SK-N-SH (cell line): ENCODE measurements around the gene PHPT1.

Experiments used
- CHD2 ChIP-seq: fragments of 150-350 bp; IDR thresholded peaks from 2 replicates; pipeline ENCODE4 v1.6.1; 2018; ENCODE audit warnings: low read length; ENCODE audit not compliant: partially characterized antibody
- CTCF ChIP-seq: fragments of 200-600 bp; sonication (generic); IDR thresholded peaks from 2 replicates; pipeline ENCODE4 v1.6.1; 2017; ENCODE audit warnings: antibody characterized with exemption, mild to moderate bottlenecking, moderate library complexity
- GABPA ChIP-seq: IDR thresholded peaks from 2 replicates; pipeline ENCODE4 v1.4.0; 2012; ENCODE audit warnings: low read depth, mild to moderate bottlenecking
- POLR2AphosphoS5 ChIP-seq: IDR thresholded peaks from 2 replicates; pipeline ENCODE4 v1.6.1; 2012; ENCODE audit warnings: low read depth, low read length
- REST ChIP-seq: IDR thresholded peaks from 2 replicates; pipeline ENCODE4 v1.6.1; 2012; ENCODE audit warnings: mild to moderate bottlenecking, low read depth, low read length, moderate library complexity
- TAF1 ChIP-seq: IDR thresholded peaks from 2 replicates; pipeline ENCODE4 v1.6.1; 2012; ENCODE audit warnings: low read depth, mild to moderate bottlenecking, low read length, moderate library complexity, borderline replicate concordance
- USF2 ChIP-seq: fragments of 150-350 bp; IDR thresholded peaks from 2 replicates; pipeline ENCODE4 v1.6.1; 2017; ENCODE audit warnings: antibody characterized with exemption, low read length, low read depth, borderline replicate concordance

GRCh38 chr9:136847088-136847825 is 2.0 kb upstream of the PHPT1 start:
- TF ChIP-seq CTCF (no peak), REST (no peak), CHD2 (no peak), TAF1 (no peak), POLR2AphosphoS5 (no peak), GABPA (no peak), USF2 (no peak)
